ENCODE data around the gene LMTK2. TPM values are rescaled to one million over a fixed set of nuclear protein-coding genes. Genes with fewer than 3 reads are reported as not detected.

Gene LMTK2
- total and polyA plus RNA-seq, 2 donors (not counting 1 experiment from before 2014, with no cell fraction given) = 5.2 to 6.9 TPM

GRCh38 chr7:98234429-98235147 is 127.9 kb downstream of the LMTK2 start:
- Histone ChIP-seq H4K20me1 (ENCODE audit: control insufficient read depth, extremely low read depth, insufficient read depth, low read length) (no peaks in the 10 kb centered on the region), H3K9me3 (ENCODE audit: control insufficient read depth, insufficient read depth, low read depth, low read length) (no peaks in the 10 kb centered on the region), H3K79me2 (ENCODE audit: control insufficient read depth, insufficient read depth, low read length) (no peaks in the 10 kb centered on the region), H3K4me2 (ENCODE audit: extremely low read depth, insufficient read depth, low read length) (no peak overlapping the region), H3K4me3 (replicated peaks in 1 of 4; ENCODE audit: control extremely low read depth in 1 of 4, insufficient read depth in 1 of 4, low read depth in 3 of 4, low read length in 4 of 4) (no peak overlapping the region), H3K27me3 (ENCODE audit: control insufficient read depth, insufficient read depth, low read length) (no peaks in the 10 kb centered on the region), H3K36me3 (ENCODE audit: control insufficient read depth, insufficient read depth, low read length) (peaks cover 8% of the 10 kb centered on the region), H2AFZ (ENCODE audit: low read length) (no peak overlapping the region), H3K9ac (ENCODE audit: insufficient read depth, low read length) (no peak overlapping the region), H3K27ac (ENCODE audit: insufficient read depth, low read length) (no peak overlapping the region), H3K4me1 (ENCODE audit: control insufficient read depth, extremely low read depth, insufficient read depth, low read length) (no peaks in the 10 kb centered on the region)
- DNase-seq (ENCODE audit: low read depth in 2 of 2) = peak in 1 of 2 donors; percentile 19
- TF ChIP-seq CTCF (conservative IDR thresholded peaks at IDR 0.05 in 1 of 2, IDR thresholded peaks at IDR 0.05 in 1 of 2; ENCODE audit: low read depth in 1 of 2, low read length in 2 of 2) = peak; percentile 15 to 19
- no peak for TF ChIP-seq EZH2 (IDR thresholded peaks at IDR 0.05; ENCODE audit: low read length, missing control alignments)

GRCh38 chr7:98235901-98236300 is 129.2 kb downstream of the LMTK2 start:
- DNase-seq (ENCODE audit: low read depth in 2 of 2) = no peak
- Histone ChIP-seq H3K4me1 (ENCODE audit: control insufficient read depth, extremely low read depth, insufficient read depth, low read length) (no peaks in the 10 kb centered on the region), H3K4me2 (ENCODE audit: extremely low read depth, insufficient read depth, low read length) (no peak overlapping the region), H2AFZ (ENCODE audit: low read length) (no peak overlapping the region), H3K27ac (ENCODE audit: insufficient read depth, low read length) (no peak overlapping the region), H3K9ac (ENCODE audit: insufficient read depth, low read length) (no peak overlapping the region), H3K4me3 (replicated peaks in 1 of 4; ENCODE audit: control extremely low read depth in 1 of 4, insufficient read depth in 1 of 4, low read depth in 3 of 4, low read length in 4 of 4) (no peak overlapping the region), H3K9me3 (ENCODE audit: control insufficient read depth, insufficient read depth, low read depth, low read length) (no peaks in the 10 kb centered on the region), H4K20me1 (ENCODE audit: control insufficient read depth, extremely low read depth, insufficient read depth, low read length) (no peaks in the 10 kb centered on the region), H3K36me3 (ENCODE audit: control insufficient read depth, insufficient read depth, low read length) (peaks cover 8% of the 10 kb centered on the region), H3K27me3 (ENCODE audit: control insufficient read depth, insufficient read depth, low read length) (no peaks in the 10 kb centered on the region), H3K79me2 (ENCODE audit: control insufficient read depth, insufficient read depth, low read length) (no peaks in the 10 kb centered on the region)
- TF ChIP-seq EZH2 (IDR thresholded peaks at IDR 0.05; ENCODE audit: low read length, missing control alignments) (no peak), CTCF (conservative IDR thresholded peaks at IDR 0.05 in 1 of 2, IDR thresholded peaks at IDR 0.05 in 1 of 2; ENCODE audit: low read depth in 1 of 2, low read length in 2 of 2) (no peak)

- no peak overlapping the region for H3K9ac ChIP-seq (ENCODE audit: insufficient read depth, low read length)
- TF ChIP-seq EZH2 (IDR thresholded peaks at IDR 0.05; ENCODE audit: low read length, missing control alignments) = no peak
- no peak for TF ChIP-seq CTCF (conservative IDR thresholded peaks at IDR 0.05 in 1 of 2, IDR thresholded peaks at IDR 0.05 in 1 of 2; ENCODE audit: low read depth in 1 of 2, low read length in 2 of 2)
- no peaks in the 10 kb centered on the region for H3K9me3 ChIP-seq (ENCODE audit: control insufficient read depth, insufficient read depth, low read depth, low read length)
- H4K20me1 ChIP-seq (ENCODE audit: control insufficient read depth, extremely low read depth, insufficient read depth, low read length) = no peaks in the 10 kb centered on the region
- H3K79me2 ChIP-seq (ENCODE audit: control insufficient read depth, insufficient read depth, low read length) = no peaks in the 10 kb centered on the region
- H3K4me2 ChIP-seq (ENCODE audit: extremely low read depth, insufficient read depth, low read length) = no peak overlapping the region
- no peak overlapping the region for H3K4me3 ChIP-seq (replicated peaks in 1 of 4; ENCODE audit: control extremely low read depth in 1 of 4, insufficient read depth in 1 of 4, low read depth in 3 of 4, low read length in 4 of 4)
- no peak overlapping the region for H2AFZ ChIP-seq (ENCODE audit: low read length)
- H3K4me1 ChIP-seq (ENCODE audit: control insufficient read depth, extremely low read depth, insufficient read depth, low read length) = no peaks in the 10 kb centered on the region
- H3K27me3 ChIP-seq (ENCODE audit: control insufficient read depth, insufficient read depth, low read length) = no peaks in the 10 kb centered on the region
- H3K27ac ChIP-seq (ENCODE audit: insufficient read depth, low read length) = no peak overlapping the region
- no peak for DNase-seq (ENCODE audit: low read depth in 2 of 2)
- peaks cover 8% of the 10 kb centered on the region for H3K36me3 ChIP-seq (ENCODE audit: control insufficient read depth, insufficient read depth, low read length)
These were observed 129.9 kb downstream of the LMTK2 start for GRCh38 chr7:98236355-98237185.

Data from fibroblast of lung (primary cell).